HG03565 (cell line): ENCODE measurements around the gene KCNA5.

ENCODE experiments used
- ATAC-seq: cut with Tn5 transposase; IDR thresholded peaks from one replicate; pipeline ENCODE4 v1.9.1; 2021; ENCODE audit warnings: mild to moderate bottlenecking, moderate library complexity; ENCODE audit not compliant: unreplicated experiment

KCNA5 gene

GRCh38 chr12:5059358-5059757 lies 15.7 kb downstream of the KCNA5 start:
- no peak for ATAC-seq

DNA sequence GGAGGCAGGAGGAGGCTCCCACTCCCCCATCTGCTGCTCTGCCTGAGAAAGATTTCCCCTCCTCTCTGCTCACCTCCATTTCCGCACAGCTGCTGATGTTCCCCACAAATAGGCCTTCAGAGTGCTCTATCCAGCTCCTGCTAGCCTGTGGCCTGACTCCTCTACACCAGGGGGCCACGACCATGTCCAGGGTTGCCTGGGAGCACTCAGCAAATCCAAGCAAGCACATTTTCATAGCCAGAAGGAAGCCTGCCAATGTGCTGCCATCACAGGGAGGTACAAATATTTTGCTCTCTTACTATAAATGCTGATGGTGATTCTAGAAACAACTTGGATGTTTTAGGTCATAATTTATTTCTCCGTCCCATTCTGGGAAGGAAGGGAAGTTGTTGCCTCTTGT lies 17.3 kb downstream of the KCNA5 start:
- ATAC-seq = no peak

DNA sequence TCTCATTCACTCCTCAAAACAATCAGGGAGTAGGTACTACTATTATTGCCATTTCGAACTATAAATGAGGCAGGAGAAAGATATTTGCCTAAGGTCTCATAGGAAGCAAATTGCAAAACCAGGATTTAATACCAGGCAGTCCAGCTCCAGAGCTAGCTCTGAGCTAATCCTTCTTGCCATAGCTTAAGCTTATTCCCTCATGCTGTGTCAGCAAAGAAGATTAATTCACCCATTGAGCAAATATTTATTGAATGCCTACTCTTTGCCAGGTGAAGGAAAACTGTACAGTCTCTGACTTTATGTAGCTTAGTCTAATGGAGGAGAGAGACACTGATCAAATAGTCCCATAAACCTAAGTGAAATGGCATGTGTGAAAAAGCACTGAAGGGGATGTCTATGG lies 19.5 kb downstream of the KCNA5 start:
- ATAC-seq = no peak

DNA sequence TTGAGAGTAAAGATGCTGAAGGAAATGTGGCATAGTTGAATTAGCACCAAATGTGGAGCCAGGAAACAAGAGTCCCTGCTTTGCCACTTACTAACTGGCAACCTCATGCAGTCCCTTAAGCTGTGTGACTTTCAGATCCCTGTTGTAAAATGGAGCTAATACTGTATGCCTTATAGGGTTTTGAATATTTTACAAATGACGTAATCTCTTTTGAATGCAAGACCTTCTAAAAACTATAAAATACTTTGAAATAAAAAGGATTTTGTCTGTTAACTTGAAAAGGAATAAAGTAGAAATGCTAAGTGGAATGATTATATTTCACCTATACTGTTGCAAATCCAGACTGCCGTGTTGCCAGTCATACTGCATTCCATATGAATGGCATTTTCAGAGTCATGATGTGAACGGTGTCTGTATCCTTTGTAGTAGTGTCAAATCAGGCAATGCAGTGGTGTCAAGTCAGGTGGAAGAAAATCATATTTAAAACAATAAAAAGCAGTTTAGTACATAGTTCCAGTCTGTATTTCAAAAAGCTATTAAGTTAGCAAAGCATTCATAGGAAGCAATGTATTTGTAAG lies 21.3 kb downstream of the KCNA5 start:
- no peak for ATAC-seq

- no peak for ATAC-seq
These were observed 22.6 kb downstream of the KCNA5 start for GRCh38 chr12:5066251-5066650.

- no peak for ATAC-seq
These were observed 24.4 kb downstream of the KCNA5 start for GRCh38 chr12:5068126-5068525.

DNA sequence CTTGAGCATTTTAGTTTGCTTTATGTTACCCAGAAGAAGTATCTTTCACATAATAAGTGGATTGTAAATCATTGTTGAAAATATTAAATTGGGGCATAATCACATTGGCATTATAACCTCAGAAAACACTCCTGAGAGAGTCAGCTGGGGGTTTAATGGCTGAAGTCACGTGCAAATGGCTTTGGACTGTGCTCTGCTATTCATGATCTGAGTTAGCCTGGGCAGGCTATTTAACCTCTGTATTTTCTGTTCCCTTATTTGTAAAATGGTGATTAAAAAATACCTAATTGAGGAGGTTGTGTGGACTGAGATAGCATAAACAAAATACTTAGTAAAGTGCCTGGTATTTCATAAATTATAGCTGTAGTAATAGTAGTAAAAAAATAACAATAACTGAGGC lies 24.9 kb downstream of the KCNA5 start:
- no peak for ATAC-seq

GRCh38 chr12:5070090-5070489 lies 26.4 kb downstream of the KCNA5 start:
- ATAC-seq = no peak

- ATAC-seq = no peak
These were observed 27.8 kb downstream of the KCNA5 start for GRCh38 chr12:5071496-5071895.

DNA sequence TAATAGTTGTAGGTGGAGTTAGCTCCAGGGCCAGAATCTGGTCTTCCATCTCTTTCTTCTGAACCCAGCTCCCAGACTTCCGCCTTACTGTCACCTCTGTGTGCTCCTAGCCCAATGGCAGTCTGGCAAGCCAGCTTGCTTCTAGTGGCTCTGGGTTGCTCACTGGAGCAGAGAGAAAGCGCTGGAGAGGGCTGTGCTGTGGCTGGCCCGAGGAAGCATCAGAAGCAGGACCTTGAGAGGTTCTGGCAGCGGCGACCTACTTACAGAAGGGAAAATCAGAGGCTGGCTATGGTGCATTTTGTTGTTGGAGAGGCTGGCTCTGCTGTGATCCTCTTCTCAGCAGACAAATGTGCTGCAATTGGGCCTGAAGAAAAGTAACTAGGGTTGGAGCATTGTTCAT lies 28.6 kb downstream of the KCNA5 start:
- ATAC-seq = no peak

DNA sequence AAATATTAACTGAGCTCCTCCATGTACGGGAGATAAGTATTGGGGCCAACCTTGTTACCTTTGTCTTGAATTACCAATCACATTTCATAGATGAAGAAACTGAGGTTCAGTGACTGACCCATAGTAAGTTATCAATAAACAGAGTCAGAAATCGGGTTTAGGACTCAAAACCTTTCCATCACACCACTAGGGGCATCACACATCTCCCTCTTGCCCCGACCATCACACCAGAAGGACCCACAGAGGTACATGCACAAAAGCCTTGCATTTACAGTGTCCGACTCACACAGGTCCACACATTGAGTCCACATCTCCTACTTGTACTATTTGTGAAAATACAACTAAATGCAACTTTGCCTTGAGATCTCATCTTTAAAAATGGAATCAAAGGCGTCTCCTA lies 29.4 kb downstream of the KCNA5 start:
- ATAC-seq = no peak

DNA sequence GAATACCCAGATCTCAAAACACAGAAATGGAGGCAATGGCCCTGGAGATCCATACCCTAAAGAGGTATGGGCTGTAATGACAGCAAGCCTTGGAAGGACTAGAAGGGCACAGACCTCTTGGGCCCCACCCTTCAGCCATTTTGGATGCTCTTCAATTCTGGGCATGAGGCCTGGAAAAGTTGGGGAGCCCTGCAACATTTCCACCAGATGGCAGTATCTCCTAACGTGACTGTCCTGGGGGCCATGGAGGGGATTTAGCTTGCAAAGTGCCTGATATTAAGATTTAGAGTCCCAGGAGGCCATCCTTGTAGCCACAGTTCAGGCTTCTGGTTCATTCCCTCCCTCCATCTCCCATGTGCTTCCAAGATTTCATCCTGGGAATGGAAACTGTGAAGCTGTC lies 30.2 kb downstream of the KCNA5 start:
- no peak for ATAC-seq

DNA sequence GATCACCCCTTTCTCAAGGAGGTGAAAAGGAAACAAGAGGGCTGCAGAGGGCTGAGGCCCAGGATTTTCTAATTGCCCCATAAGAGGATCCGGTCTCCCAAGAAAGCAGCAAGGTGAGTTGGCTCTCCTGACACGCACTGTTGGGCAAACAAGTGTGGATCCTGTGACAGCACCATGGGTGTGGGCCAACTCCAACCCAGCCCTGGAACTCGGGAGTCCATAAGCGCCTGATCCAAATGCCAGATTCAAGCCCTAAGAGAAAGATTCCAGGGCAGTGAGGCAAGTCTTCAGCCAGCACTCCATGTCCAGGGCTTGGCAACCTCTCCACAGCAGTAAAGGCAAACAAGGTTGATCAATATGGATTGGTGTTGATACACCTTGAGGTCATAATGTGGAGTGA lies 33.1 kb downstream of the KCNA5 start:
- no peak for ATAC-seq

DNA sequence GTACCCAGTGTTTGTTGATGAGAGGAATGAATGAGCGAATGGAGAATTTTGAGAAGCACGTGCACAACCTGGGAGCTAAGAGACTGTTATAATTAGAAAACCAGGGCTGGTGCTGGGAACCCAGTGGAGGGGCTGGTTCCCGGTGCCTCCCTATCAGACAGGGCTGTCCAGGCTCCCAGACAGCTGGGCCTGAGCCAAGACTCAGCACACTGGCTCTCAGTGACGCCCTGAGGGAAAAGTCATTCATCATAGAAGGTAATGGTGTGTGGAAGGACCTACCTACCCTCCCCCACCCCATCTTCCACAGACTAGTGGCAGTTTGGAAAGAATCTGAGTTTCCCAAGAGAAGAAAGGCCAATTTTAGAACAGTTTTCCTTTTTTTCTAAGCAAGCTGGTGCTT lies 34.7 kb downstream of the KCNA5 start:
- no peak for ATAC-seq

DNA sequence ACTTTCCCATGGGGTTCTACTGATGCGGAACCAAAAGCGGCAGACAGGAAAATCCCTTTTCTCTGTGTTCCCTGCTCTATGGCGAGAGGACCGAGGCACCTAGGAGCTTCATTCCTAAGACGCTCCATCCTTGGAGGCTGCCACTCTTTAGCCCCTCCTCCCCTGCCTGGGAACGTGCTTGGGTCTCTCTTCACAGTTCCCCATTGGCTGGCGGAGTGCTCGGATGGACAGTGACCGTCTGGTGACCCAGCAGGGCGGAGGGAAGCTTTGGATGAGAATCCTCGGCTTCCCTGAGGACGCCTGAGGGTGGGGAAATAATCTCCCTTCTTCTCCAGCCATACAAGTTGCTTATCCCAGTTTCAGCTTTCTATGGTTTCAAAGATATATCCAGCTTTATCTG lies 37.3 kb downstream of the KCNA5 start:
- ATAC-seq = no peak

DNA sequence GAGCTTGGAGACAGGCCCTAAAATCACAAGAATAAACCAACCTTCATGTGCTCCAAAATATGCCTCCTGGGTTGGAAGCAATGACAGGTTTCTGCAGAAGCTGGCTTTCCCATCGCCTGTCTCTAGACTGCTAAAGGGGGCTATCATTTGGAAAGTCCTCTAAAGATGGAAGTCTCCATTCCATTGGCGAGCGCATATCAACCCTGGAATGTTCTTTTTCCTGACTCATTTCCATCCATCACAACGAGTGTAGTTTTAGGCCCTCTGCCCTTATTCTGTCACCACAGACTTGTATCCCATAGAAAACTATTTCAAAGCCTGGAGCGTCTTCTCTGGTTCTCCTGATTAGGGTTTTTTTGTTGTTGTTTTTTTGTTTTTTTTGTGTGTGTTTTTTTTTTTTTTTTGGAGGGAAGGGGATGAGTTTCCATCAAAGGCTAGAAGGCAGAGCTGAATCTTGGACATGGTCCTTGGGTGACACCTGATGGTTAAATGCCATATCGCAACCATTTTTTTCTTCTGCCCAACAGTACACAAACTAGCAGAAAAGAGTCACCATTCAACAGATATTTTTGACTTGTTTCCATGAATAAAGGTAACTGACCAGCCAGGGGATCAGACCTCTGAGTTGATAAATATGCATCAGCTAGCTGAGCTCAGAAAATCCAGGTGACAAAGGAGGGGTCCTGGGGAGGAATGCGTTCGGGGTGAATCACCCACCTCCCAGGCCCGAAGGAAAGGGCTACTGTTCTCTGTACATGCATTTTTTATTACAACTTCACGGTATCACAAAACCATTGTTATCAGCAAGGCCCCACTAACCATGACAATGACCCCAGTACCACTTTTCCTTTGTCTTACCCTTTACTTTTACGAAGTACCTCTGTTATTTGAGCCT lies 40.5 kb downstream of the KCNA5 start:
- ATAC-seq = no peak

GRCh38 chr12:5085896-5086295 lies 42.2 kb downstream of the KCNA5 start:
- no peak for ATAC-seq

GRCh38 chr12:5087831-5088554 lies 44.3 kb downstream of the KCNA5 start:
- no peak for ATAC-seq

- ATAC-seq = no peak
These were observed 45.0 kb downstream of the KCNA5 start for GRCh38 chr12:5088586-5089264.

DNA sequence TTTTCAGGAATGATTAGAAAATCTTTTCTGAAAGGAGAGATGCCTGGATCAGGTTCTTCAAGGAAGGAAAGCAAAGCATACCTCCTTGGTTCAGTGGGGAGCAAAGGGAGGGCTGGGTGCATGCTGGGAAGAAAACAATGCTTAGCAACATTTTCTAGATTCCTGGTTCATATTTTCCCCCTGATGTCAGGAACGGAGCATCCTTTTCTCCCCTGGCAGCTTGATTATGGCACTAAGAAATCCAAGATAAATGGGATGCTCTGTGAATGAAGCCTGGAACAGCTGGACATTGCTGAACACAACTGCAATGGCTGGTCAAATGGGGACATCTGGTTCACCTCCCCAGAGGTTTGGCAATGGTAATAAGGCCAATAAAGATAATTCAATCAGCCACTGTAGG lies 50.9 kb downstream of the KCNA5 start:
- no peak for ATAC-seq

DNA sequence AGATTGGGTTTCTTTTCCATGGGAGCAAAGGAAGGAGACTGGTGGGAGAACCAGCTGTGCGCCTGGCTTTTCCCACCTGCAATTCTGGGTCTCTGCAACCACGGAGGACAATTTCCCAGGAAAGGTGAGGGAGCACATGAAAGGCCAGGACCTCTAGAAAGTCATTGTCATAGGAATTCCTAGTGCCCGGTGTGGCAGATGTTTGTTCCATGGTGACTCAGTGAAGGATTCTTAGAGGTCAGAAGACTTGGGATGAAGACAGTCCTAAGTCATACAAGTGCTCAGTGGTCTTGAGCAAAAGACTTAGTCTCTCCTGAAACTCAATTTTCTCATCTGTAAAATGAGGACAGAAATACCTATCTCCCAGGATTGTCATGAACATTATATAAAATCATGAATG lies 51.3 kb downstream of the KCNA5 start:
- ATAC-seq = no peak
